NCI-H526 (cell line): ENCODE data around the gene IGDCC3.

Source experiments
- DNase-seq, 2 experiments: peaks; one replicate each; lab custom pipeline; 2025; lab: John Stamatoyannopoulos, UW

The IGDCC3 gene

DNA sequence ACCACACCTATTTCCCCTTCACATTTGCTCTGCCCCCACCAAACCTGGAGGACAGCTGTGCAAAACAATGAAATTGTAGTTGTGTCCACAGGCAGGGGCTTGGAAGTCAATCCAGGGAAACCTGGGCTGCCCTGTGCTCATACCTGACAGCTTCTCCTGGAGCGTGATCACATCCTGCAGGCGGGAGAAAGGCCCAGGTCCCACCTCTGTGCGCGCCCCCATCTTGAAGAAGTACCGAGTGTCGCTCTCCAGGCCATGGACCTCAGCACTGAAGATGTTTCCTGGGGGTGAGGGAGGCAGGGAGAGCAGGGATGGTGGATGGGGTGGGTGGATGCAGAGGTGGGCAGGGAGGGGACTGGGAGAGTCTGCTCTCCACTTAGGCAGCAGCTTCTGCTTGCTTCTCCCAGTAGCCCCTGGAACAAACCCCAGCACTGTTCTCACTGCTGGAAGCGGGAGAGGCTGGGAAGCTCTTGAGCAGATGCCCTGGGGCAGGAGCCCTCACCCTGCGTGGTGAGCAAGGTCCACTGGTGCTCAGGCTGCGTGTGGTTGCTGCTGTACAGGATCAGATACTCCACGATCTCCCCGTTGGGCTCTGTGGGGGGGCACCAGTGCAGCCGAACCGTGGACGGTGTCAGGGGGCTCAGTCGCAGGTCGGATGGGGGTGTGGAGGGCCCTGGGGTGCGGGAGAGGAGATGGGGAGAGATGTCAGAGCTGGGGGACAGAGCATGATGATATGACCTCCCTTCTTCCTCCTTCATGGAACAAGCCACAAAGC lies 10.7 kb upstream of the IGDCC3 start:
- no peak for DNase-seq

DNA sequence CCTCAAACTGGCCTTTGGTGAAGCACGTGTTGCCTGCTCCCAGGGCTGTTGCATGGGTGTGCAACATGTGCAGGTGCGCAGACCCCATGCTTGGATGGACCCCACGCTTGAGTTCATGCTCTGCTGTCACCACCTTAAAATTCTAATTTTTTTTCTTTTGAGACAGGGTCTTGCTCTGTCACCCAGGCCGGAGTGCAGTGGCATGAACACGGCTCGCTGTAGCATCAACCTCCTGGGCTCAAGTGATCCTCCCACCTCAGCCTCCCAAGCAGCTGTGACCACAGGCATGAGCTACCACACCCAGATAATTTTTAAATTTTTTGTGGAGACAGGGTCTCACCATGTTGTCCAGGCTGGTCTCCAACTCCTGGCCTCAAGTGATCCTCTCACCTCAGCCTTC lies 9.1 kb upstream of the IGDCC3 start:
- DNase-seq: no peak

DNA sequence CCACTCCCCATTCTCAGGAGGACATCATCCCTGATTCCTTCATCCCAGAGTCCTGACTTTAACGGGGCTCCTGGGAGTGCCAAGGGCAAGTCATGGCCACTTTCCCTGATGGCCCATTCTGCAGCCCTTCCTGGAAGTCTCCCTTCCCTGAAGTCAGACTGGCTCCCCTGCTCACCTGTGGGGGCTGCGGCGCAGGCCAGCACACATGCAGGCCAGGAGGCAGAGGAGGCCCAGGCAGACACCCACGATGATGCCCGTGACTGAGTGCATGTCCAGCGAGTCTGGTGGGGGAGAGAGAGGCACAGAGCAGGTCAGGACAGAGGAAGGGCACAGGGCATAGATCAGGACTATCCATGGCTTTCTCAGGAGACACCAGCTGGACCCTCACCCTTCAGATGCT lies 8.6 kb upstream of the IGDCC3 start:
- no peak for DNase-seq

DNA sequence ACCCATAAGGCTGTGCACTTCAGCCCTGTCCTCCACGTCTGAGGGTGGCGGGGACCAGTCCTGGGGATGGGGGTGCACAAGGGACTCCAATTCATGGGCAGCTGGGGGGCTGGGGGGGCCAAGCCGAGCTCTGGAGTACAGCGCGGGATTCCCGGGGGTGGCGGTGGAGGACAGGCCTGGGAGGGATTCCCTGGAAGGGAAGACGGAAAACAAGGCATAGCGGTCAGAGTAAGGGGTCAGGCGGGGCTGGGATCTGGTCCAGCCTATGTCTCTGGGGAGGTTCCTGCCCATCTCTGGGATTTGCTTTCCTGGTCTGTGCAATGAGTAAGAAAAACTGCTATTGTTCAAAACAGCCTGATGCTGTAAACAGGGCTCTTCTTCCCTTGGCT lies 8.1 kb upstream of the IGDCC3 start:
- no peak for DNase-seq

DNA sequence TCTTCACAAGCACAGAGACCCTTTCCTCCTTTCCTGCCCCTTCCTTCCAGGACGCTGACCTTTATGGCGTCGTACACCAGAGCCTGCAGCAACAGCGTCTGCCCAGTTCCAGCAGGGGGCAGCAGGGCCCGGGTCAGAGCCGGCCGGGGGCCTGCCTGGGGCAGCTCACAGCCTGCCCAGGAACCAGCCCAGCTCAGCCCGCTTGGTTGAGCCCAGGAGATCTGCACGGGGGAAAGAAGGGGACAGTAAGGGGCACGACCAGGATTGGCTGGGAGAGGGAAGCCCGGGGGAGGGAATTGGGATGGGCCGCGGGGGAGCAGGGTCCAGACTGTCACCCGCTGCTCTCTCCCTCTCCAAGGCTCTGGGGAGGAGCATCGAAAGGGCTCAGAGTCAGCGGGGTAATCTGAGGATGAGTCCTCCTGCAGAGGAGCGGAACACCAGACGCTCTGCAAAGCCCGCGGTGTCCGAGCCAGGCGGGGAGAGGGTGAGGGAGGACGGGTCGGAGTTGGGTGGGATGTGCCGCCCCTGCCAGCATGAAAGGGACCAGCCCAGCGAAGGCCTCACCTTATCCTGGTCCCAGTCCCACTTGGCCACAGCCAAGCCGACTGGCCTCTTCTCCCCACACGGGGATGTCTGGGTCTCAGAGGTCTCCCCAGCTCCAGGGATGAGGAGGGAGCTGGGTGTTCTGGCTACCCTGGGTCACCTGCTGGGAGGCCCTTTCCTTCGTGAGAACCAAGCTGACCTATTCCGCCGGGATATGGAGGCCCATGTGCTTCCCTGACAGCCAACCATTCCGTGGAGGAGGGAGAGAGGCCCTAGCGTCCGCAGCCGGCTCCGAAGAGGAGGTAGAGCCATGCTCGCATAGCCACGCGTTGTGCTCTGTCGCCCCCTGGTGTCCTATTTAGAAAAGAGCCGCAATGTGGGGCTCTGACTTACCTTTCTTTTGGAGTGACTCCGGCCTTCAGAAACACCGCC lies 7.4 kb upstream of the IGDCC3 start:
- peak; percentile 78 to 94 for DNase-seq

DNA sequence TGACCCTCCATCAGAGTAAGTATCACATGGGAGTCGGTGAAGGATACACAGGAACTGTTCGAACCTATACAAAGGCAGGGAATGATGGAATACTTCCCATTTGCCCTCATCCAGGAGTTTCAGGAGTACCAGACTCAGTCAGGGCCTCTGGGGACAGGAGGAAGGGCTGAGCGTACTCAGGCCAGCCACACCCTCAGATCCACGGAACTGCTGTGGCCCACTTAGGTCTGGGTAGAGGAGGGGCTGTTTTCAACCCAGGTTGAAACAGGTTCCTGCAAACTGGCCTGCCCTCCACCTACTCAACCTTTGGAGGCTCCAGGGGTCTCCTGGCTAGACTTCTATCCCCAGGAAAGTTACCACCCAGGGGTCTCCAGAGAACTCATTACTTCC lies 6.7 kb upstream of the IGDCC3 start:
- DNase-seq: no peak

DNA sequence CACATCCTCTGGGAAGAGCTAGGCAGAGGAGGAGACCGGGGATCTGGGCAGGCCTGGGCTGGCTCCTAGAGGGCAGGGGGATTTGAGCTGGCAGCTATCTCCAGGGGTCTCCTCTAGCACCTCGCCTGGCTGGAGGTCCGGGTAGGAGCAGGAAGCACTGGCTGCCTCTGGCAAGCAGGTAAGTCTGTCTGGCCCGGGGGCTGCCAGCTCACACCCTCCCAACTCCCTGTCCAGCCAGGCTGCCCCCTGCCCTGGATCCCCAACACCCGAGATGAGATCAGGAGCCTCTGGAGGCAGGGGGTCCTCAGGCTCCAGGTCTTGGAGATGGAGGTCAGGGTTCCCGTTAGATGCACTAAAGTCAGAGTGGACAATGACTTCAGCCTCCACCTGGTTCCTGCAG lies 6.2 kb upstream of the IGDCC3 start:
- no peak for DNase-seq

DNA sequence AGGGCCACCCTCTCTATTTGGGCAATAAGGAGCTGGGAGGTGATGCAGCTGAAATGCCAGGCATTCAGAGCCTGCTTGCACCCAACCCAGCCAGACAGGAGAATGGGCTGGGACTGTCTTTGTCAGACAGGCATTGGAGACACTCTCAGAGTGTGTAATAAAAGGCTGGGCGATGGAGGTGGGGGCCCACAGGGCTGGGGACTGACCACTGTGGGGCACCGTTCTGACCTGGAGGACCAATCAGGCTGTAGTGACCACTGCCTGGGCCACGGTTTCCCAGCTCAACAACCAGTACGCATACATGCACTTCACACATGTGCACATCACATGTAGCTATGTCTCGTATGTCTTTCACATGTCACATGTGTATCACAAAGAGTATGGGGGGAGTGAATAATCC lies 5.7 kb upstream of the IGDCC3 start:
- no peak for DNase-seq

DNA sequence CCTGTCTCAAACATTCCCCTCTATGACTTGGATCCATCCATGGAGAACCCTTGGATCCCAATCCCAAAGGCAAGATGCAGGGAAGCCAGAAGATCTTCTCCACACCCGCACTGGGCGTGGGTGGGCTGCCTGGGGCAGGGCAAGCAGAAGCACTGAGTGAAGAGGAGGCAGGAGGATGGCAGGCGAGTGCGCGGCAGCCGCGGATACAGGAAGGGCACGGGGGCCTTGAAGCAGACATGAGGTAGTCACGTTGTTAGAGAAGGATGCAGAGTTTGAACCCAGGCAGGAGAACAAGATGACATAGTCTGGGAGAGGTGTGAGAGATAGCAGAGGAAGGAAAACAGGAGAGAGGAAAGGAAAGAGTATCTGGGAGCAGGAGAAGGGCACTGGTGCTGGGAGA lies 5.1 kb upstream of the IGDCC3 start:
- DNase-seq: no peak

DNA sequence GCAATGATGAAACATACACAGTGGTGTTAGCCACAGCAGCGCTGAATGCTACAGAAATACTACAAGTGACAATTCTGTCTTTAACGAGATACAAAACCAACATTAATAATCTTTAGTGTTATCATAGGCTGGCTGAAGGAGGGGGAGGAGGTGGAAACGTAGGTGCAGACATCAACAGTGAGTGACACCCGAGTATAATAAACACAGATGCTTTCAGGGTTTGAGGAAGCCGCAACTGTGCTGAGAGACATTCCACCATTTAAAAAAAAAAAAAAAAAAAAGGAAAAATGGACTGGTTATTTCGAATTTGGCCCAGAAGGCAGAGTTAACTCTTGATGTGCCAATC lies 4.3 kb upstream of the IGDCC3 start:
- DNase-seq: no peak

DNA sequence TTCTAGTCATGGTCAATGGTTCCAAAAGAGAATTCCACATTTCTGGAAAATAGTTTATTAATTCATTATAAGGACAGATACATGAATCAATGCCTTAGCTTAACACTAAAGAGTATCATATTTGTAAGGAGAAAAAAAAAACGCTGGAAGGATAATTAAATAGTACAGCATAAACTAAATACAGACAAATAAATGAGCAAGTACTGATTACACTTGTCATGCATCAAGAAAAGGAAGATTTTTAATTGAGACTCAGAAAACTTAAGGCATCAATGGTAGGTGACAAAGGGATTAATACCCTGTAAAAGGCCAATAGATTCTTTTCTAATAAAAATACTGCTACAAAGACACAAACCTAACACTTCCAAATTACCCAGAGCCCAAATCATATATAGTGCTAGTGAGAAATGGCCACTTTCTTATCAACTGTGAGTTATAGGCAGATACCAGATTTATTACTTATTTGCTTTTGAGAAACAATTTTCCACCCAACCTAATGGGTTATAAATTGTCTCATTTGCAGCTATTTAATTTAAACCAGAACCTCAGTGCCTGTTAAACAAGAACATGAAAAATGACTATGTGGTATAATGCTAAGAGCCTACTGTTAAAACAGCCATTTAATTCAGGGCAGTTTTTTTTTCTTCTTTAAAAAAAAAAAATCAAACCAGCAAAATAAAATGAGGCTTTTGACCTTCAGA lies 3.8 kb upstream of the IGDCC3 start:
- no peak for DNase-seq

DNA sequence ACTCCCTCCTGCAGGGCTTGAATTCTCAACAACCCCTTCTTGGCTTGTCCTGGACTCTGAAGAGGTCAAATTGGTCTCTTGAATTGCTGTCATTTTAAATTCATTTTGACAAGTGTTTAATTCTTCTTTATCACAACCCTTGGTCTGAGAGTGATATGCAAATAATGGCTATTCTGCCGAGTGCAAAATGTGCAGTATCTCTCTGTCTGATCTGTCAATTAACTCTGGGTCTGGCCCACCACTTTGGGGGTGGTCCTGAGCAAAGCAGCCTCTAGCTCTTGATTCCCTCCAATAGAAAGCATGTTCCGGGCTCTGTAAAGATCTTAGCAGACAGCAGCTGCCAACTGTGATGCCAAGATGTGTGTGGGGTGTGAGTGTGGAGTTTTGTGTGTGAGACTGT lies 2.2 kb upstream of the IGDCC3 start:
- peak; percentile 21 to 60 for DNase-seq

DNA sequence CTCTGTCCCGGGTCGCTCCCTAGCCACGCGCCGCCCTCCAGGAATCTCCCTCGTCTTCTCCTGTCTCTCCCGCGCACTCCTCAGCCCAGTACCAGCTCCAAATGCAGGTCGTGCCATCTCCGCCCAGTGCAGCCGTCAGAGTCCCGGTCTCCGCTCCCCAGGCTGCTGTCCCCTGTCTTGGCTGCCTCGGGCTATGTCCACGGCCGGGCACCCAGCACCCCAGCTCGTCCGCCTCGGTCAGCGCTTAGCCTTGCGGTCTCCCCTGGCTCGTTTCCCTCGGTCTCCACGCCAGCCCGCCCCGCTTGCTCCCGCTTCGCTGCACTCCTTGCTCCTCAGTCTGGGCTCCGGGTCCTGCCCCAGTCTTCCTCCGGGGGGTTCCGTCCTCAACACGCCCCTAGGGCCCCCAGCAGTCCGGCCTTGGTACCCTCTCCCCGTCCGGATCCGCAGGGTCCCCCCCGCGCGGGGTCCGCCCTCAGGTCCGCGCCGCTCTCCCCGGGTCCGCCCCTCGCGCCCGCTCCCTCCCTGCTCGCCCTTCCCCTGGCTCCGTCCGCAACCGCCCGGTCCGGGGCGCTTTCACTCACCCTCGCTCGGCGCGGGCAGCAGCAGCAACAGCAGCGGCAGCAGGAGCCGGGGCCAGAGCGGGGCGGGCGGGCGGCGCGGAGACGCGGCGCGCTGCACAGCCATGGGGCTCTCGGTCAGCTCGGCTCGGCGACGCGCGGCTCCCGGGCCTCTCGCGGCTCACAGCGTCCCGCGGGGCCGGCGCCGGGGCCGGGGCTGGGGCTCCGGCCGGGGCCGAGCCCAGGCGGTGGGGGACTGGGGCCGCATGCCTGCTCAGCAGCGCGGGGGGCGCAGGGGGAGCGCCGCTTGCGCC lies 462 bp downstream of the IGDCC3 start:
- DNase-seq: peak; percentile 28 to 74

DNA sequence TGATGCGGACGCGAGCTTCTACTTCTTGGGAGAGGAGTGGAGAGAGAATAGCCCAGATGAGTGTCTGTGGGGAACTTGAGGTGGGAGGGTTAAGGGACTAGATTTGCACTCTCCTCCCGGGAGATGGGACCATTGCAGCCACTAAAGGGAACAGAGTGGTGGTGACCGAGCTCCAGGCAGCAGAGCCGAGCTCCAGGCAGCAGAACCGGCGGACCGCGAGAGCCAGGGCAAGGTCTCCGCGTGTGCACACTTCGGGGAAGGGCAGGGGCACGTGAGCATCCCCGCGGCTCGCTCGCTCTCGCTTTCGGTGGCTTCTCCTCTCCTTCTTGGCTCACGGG lies 1.1 kb downstream of the IGDCC3 start:
- DNase-seq: peak; percentile 40 to 68

DNA sequence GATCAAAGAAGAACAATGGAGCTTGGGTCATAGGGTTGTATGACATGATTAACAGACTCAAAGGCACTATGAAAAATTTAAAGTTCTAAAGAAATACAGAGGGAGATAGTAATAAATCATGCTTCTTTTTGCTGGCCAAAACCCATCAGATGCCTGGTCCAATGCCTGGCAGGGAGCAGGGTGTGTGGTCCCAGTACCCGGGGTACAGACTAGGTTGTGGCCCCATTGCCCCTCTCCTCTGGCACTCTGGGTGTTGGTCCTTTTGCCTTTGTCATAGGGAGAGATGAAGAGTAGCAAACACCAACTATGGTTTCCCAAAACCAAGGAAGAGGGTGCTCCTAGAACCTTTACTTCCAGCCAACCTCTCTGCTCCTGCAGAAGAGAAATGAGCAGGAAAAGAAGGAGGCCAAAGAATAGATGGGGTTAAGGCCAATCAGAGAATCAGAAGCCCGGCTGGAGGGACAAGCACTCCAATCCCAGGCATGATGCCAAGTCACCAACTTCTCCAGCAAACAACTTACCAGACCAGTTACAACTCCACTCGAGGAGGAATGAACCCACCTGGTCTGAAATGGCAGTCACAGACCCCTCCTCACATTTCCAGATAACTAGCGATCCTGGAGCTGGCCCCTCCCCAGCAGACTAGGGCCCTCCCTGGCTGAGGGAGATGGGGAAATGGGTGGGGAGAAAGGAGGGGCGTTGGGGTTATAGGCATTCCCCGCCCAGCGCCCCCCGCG lies 1.8 kb downstream of the IGDCC3 start:
- no peak for DNase-seq

DNA sequence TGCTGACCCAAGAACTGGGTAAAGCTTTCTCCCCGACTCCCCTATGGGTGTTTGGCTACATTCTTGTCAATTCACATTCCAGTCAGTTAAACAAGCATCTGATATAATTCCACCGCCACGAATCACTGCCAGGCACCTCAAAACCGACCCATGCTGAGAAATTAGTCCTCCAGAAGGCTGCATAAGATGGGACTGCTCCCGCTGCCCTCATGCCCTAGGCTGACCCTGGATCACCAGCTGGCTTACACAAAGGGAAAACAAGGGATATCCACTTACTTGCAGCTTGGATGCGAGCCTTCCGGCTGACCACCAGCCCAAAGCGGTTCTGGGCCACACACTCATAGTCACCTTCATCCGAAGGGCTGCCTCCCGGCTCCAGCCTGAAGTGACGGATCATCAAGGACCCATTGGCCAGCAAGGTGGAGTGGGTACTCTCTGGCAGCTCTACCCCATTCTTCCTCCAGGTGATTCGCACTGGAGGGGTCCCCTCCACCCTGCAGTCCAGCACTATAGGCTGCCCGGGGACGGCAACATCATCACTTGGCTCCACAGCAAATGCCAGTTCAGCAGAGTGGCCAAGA lies 2.9 kb downstream of the IGDCC3 start:
- DNase-seq: no peak

DNA sequence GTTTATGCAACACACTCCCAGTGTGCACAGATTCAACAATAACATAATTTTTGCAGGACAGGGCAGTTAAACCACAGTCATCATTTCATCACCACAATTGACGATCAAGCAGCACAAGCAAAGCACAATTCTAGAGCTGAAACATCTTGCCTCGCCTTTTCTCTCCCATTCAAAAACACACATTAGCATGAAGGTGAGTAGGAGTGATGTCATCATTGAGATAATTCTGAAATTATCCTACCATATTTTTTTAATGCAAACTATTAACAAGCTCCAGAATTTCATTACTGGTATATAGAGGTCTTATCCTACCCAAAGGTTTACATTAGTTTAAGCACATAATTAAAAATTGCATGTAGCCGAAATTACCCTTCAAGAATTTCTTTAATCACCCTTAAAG lies 3.5 kb downstream of the IGDCC3 start:
- no peak for DNase-seq

DNA sequence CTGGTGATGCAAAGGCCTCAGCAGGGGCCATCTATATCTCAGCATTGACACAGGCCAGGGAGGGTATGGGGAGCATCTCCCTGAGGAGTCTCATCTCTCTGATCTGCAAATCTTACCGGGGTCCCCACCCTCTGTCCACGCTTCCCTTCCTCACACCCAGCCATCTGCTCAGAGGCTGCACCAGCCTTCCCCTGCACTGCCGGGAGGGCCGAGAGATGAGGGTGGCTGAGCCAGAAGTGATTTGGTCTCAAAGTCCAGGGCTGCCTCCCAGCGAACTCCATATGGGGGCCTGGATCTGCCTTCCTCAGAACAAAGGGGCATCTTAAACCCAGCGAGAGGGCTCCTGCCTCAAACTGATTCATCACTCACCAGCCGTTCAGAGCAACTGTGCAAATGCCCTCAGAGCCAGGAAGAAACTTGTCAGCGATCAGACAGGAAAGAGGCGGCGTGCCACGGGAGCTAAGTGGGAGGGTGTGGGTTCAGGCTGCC lies 4.6 kb downstream of the IGDCC3 start:
- peak in 1 of 2 experiments; percentile 58 for DNase-seq

DNA sequence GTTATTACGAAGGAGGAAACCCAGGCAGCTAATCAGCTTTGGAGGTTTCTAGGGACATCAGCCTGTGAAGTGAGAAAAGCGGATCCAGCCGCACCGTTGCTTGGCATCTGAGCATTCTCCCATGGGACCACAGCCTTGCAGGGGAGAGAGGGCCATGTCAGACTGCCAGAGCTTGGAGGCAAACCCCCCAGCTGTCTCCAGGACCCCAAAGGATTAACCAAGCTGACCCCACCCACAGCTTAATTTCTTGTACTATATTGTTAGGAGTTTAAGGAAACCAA lies 5.1 kb downstream of the IGDCC3 start:
- DNase-seq: peak; percentile 63 to 90

DNA sequence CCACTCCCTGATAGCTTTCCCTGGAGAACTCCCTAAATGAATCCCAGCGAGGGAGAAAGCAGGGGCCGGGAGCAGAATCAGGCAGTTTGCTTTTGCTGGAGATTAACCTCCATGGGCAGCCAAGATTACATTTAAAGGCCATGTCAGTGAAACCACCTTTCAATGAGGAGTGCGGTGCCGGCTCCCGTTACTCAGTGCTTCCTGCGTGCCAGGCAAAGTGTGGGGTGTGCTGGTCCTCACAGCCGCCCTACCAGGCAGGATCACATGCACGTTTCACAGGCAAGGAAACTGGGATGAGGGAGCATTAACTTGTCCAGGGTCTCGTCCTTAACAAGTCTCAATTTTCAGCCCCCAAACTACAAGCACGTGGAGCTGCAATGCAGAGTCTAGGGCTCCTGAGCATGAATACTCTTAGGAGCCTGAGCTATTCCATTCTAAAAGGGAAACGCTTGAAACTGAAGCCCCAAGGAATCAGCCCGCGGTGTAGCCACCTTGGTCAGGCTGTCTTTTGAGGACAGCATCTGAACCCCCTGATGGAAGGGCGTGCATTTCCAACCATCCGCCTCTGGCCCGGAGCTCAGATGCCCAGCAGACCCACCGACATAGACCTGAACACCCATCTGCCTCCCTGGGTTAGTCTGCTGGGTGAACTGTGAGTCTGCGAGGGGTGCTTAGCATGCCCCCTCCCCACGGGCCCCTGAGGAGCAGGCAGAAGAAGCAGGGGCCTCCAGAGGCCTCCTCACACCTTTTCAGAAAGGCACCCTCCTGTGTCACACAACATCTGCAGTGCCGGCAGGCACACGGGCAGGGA lies 5.6 kb downstream of the IGDCC3 start:
- DNase-seq: no peak
